ENCODE results near the gene C6orf62.
A peak's percentile ranks its signal among the peaks of the same experiment; 100 is the strongest.
"Not testable (repeated sequence)": the region's sequence is repeated elsewhere in the genome, so short reads cannot be mapped to it uniquely, and the experiment has no call there.

C6orf62 gene

GRCh38 chr6:24668066-24668996, 50.6 kb downstream of the C6orf62 start:
- not testable (repeated sequence) for DNase-seq (ENCODE audit: low read depth in 2 of 2)

- DNase-seq (ENCODE audit: low read depth in 2 of 2), result no peak
Observed at GRCh38 chr6:24667378-24667803, 51.6 kb downstream of the C6orf62 start.

GRCh38 chr6:24666641-24667377, 52.1 kb downstream of the C6orf62 start, which contains the start of the genes ACOT13 and TDP2:
Gene ACOT13, plus strand, starts transcription at chr6:24667077. Its CDS starts 187 bp downstream, at chr6:24667264.
Gene TDP2, minus strand, starts transcription at chr6:24666899. Its CDS starts 37 bp downstream, at chr6:24666862.
- peak; percentile 91 to 94 for DNase-seq (ENCODE audit: low read depth in 2 of 2)

GRCh38 chr6:24666097-24666640, 52.8 kb downstream of the C6orf62 start:
- DNase-seq (ENCODE audit: low read depth in 2 of 2), result peak; percentile 10 to 16

GRCh38 chr6:24664046-24664987, 54.6 kb downstream of the C6orf62 start:
- DNase-seq (ENCODE audit: low read depth in 2 of 2), result no peak

GRCh38 chr6:24663189-24663588, 55.8 kb downstream of the C6orf62 start:
- no peak for DNase-seq (ENCODE audit: low read depth in 2 of 2)

- no peak for DNase-seq (ENCODE audit: low read depth in 2 of 2)
Observed at GRCh38 chr6:24662236-24662635, 56.7 kb downstream of the C6orf62 start.

GRCh38 chr6:24661759-24662158, 57.2 kb downstream of the C6orf62 start:
- not testable (repeated sequence) for DNase-seq (ENCODE audit: low read depth in 2 of 2)

GRCh38 chr6:24660105-24660504, 58.8 kb downstream of the C6orf62 start:
- DNase-seq (ENCODE audit: low read depth in 2 of 2), result no peak

- no peak for DNase-seq (ENCODE audit: low read depth in 2 of 2)
Observed at GRCh38 chr6:24659561-24659960, 59.4 kb downstream of the C6orf62 start.

- no peak for DNase-seq (ENCODE audit: low read depth in 2 of 2)
Observed at GRCh38 chr6:24658573-24659560, 60.1 kb downstream of the C6orf62 start.

- no peak for DNase-seq (ENCODE audit: low read depth in 2 of 2)
Observed at GRCh38 chr6:24655215-24655614, 63.7 kb downstream of the C6orf62 start.
